ENCODE results near the gene TRPV6. TPM values are rescaled to one million over a fixed set of nuclear protein-coding genes. Genes with fewer than 3 reads are reported as not detected.

Gene TRPV6
- total RNA-seq, 3 donors from 2014 or later (not counting 1 experiment from before 2014, with no cell fraction given) = not detected

- intact Hi-C loops (cut with micrococcal nuclease) = no loop called here
- H3K9me3 ChIP-seq (ENCODE audit: control insufficient read depth, insufficient read depth, low read length) = no peaks in the 10 kb centered on the region
- Mint-ChIP-seq H3K4me3 (no peak overlapping the region), H3K4me1 (no peaks in the 10 kb centered on the region), H3K36me3 (no peaks in the 10 kb centered on the region), H3K27ac (no peak overlapping the region), H3K9me3 (no peaks in the 10 kb centered on the region), H3K27me3 (ENCODE audit: low read depth in 2 of 2) (no peaks in the 10 kb centered on the region)
- TF ChIP-seq CTCF (IDR thresholded peaks at IDR 0.05) = no peak
- DNase-seq (no peak), ATAC-seq (no peak)
- H3K4me3 ChIP-seq (ENCODE audit: low read length) = no peak overlapping the region
- H3K36me3 ChIP-seq (ENCODE audit: control insufficient read depth, insufficient read depth, low read length) = no peaks in the 10 kb centered on the region
- H3K27ac ChIP-seq (ENCODE audit: low read length) = no peak overlapping the region
- no peaks in the 10 kb centered on the region for H3K27me3 ChIP-seq (ENCODE audit: control insufficient read depth, insufficient read depth, low read length)
- 95% methylated on average over 37 of the region's 37 CpGs for WGBS (ENCODE audit: insufficient coverage)
- no peaks in the 10 kb centered on the region for H3K4me1 ChIP-seq (ENCODE audit: control insufficient read depth, insufficient read depth, low read length)
Measured at GRCh38 chr7:142863891-142864685, 21.5 kb downstream of the TRPV6 start.

- Histone ChIP-seq H3K27me3 (ENCODE audit: control insufficient read depth, insufficient read depth, low read length) (no peaks in the 10 kb centered on the region), H3K27ac (ENCODE audit: low read length) (no peak overlapping the region), H3K4me3 (ENCODE audit: low read length) (no peak overlapping the region), H3K36me3 (ENCODE audit: control insufficient read depth, insufficient read depth, low read length) (no peaks in the 10 kb centered on the region), H3K9me3 (ENCODE audit: control insufficient read depth, insufficient read depth, low read length) (no peaks in the 10 kb centered on the region), H3K4me1 (ENCODE audit: control insufficient read depth, insufficient read depth, low read length) (no peaks in the 10 kb centered on the region)
- Mint-ChIP-seq H3K36me3 (no peaks in the 10 kb centered on the region), H3K9me3 (no peaks in the 10 kb centered on the region), H3K27me3 (ENCODE audit: low read depth in 2 of 2) (no peaks in the 10 kb centered on the region), H3K4me3 (no peak overlapping the region), H3K27ac (no peak overlapping the region), H3K4me1 (no peaks in the 10 kb centered on the region)
- no peak for TF ChIP-seq CTCF (IDR thresholded peaks at IDR 0.05)
- DNase-seq = no peak
- no peak for ATAC-seq
- intact Hi-C loops (cut with micrococcal nuclease) = no loop called here
- 83% methylated on average over 7 of the region's 7 CpGs for WGBS (ENCODE audit: insufficient coverage)
Measured at GRCh38 chr7:142862786-142863400, 22.7 kb downstream of the TRPV6 start.

- no peak for ATAC-seq
- H3K27ac Mint-ChIP-seq = no peak overlapping the region
Measured at GRCh38 chr7:142862351-142862750, 23.2 kb downstream of the TRPV6 start.

More at GRCh38 chr7:142862351-142862750, 23.2 kb downstream of the TRPV6 start:
- Mint-ChIP-seq H3K9me3 (no peaks in the 10 kb centered on the region), H3K36me3 (no peaks in the 10 kb centered on the region), H3K27me3 (ENCODE audit: low read depth in 2 of 2) (no peaks in the 10 kb centered on the region), H3K4me3 (no peak overlapping the region), H3K4me1 (no peaks in the 10 kb centered on the region)
- no peaks in the 10 kb centered on the region for H3K27me3 ChIP-seq (ENCODE audit: control insufficient read depth, insufficient read depth, low read length)
- intact Hi-C loops (cut with micrococcal nuclease) = no loop called here
- no peak for TF ChIP-seq CTCF (IDR thresholded peaks at IDR 0.05)
- H3K4me1 ChIP-seq (ENCODE audit: control insufficient read depth, insufficient read depth, low read length) = no peaks in the 10 kb centered on the region
- DNase-seq = no peak
- H3K36me3 ChIP-seq (ENCODE audit: control insufficient read depth, insufficient read depth, low read length) = no peaks in the 10 kb centered on the region
- H3K4me3 ChIP-seq (ENCODE audit: low read length) = no peak overlapping the region
- 95% methylated on average over 2 of the region's 4 CpGs for WGBS (ENCODE audit: insufficient coverage)
- no peaks in the 10 kb centered on the region for H3K9me3 ChIP-seq (ENCODE audit: control insufficient read depth, insufficient read depth, low read length)
- no peak overlapping the region for H3K27ac ChIP-seq (ENCODE audit: low read length)

Measured in natural killer cell (primary cell).